HepG2 (cell line): ENCODE results near the gene NYAP1. TPM values are rescaled to one million over a fixed set of nuclear protein-coding genes. Genes with fewer than 3 reads are reported as not detected.

Source experiments
- CBX1 ChIP-seq: IDR thresholded peaks from one replicate; pipeline ENCODE4 v1.6.1; 2016; ENCODE audit warnings: antibody characterized with exemption, low read depth
- ERF ChIP-seq: IDR thresholded peaks from 2 replicates; pipeline ENCODE4 v1.6.1; 2018; ENCODE audit warnings: missing biosample characterization, missing genetic modification reagents
- HNF1B ChIP-seq: sonication (generic); formaldehyde crosslinking; IDR thresholded peaks from 2 replicates; pipeline ENCODE4 v1.5.1; 2020; ENCODE audit warnings: mild to moderate bottlenecking, moderate library complexity, missing genetic modification reagents
- KLF6 ChIP-seq: IDR thresholded peaks from 2 replicates; pipeline ENCODE4 v1.8.0; 2016; ENCODE audit warnings: missing biosample characterization, missing genetic modification reagents
- POLR2AphosphoS5 ChIP-seq: IDR thresholded peaks from 2 replicates; pipeline ENCODE4 v1.6.1; 2012; ENCODE audit warnings: low read depth, low read length
- RBM39 ChIP-seq: fragments of 200-400 bp; formaldehyde crosslinking; IDR thresholded peaks from one replicate; pipeline ENCODE4 v1.6.1; 2018; ENCODE audit warnings: antibody characterized with exemption, mild to moderate bottlenecking, low read depth, low read length; ENCODE audit not compliant: poor library complexity, severe bottlenecking
- THAP9 ChIP-seq: sonication (generic); formaldehyde crosslinking; IDR thresholded peaks from 2 replicates; pipeline ENCODE4; 2020; ENCODE audit warnings: missing genetic modification reagents, mild to moderate bottlenecking, borderline replicate concordance
- ZFP91 ChIP-seq: sonication (generic); formaldehyde crosslinking; IDR thresholded peaks from 2 replicates; pipeline ENCODE4 v1.9.0; 2022; ENCODE audit warnings: missing genetic modification reagents, mild to moderate bottlenecking, borderline replicate concordance
- ZNF563 ChIP-seq: sonication (generic); formaldehyde crosslinking; IDR thresholded peaks from 2 replicates; pipeline ENCODE4 v1.8.0; 2022; ENCODE audit warnings: mild to moderate bottlenecking, moderate library complexity, missing genetic modification reagents
- polyA plus RNA-seq, 8 experiments: library from polyadenylated mRNA; depleted of rRNA in 3 of 8; stranded (reverse) in 7 of 8; unstranded in 1 of 8; fragments of >200 nt; fragmentation: Illumina TruSeq in 4 of 8; extraction: Trizol in 4 of 8; gene quantifications; 2 replicates each; pipeline versions ENCODE4 v1.2.1 to v1.2.3, GENCODE V29; 2011 to 2016; ENCODE audit warnings: low read depth in 4 of 8, missing spikeins in 1 of 8, mixed read lengths in 1 of 8; ENCODE audit not compliant: insufficient read depth in 1 of 8
- total RNA-seq, 5 experiments: library from RNA; depleted of rRNA; stranded (reverse); fragments of >200 nt; fragmentation: Illumina TruSeq; extraction: Trizol; gene quantifications; 2 replicates each; pipeline ENCODE4 v1.2.3, GENCODE V29; 2016; ENCODE audit warnings: low read depth in 1 of 5
- TF ChIP-seq, protein P1 (sequence below): IDR thresholded peaks from 2 replicates; pipeline ENCODE4 v1.6.1; 2018; ENCODE audit warnings: missing genetic modification reagents
- TF ChIP-seq, protein P2 (sequence below): IDR thresholded peaks from 2 replicates; pipeline ENCODE4 v1.4.0; 2020; ENCODE audit warnings: mild to moderate bottlenecking, missing genetic modification reagents

NYAP1 gene
- total and polyA plus RNA-seq, 2 of the 13 experiments (the other 11 are each of a cell fraction or from before 2014, with no cell fraction given), result 0.15 to 0.46 TPM

- TF ChIP-seq KLF6 (CRISPR knock-in tag) (no peak), ZFP91 (no peak), RBM39 (no peak), THAP9 (no peak), CBX1 (no peak), HNF1B (CRISPR knock-in tag) (no peak), ZNF563 (CRISPR knock-in tag) (no peak), POLR2AphosphoS5 (peak; percentile 45), ERF (CRISPR knock-in tag) (0 out of 2 replicates have a peak, but pooled peaks have one; percentile 43)
- TF ChIP-seq, protein P1, sequence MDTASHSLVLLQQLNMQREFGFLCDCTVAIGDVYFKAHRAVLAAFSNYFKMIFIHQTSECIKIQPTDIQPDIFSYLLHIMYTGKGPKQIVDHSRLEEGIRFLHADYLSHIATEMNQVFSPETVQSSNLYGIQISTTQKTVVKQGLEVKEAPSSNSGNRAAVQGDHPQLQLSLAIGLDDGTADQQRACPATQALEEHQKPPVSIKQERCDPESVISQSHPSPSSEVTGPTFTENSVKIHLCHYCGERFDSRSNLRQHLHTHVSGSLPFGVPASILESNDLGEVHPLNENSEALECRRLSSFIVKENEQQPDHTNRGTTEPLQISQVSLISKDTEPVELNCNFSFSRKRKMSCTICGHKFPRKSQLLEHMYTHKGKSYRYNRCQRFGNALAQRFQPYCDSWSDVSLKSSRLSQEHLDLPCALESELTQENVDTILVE (CRISPR knock-in tag), result no peak
- TF ChIP-seq, protein P2, sequence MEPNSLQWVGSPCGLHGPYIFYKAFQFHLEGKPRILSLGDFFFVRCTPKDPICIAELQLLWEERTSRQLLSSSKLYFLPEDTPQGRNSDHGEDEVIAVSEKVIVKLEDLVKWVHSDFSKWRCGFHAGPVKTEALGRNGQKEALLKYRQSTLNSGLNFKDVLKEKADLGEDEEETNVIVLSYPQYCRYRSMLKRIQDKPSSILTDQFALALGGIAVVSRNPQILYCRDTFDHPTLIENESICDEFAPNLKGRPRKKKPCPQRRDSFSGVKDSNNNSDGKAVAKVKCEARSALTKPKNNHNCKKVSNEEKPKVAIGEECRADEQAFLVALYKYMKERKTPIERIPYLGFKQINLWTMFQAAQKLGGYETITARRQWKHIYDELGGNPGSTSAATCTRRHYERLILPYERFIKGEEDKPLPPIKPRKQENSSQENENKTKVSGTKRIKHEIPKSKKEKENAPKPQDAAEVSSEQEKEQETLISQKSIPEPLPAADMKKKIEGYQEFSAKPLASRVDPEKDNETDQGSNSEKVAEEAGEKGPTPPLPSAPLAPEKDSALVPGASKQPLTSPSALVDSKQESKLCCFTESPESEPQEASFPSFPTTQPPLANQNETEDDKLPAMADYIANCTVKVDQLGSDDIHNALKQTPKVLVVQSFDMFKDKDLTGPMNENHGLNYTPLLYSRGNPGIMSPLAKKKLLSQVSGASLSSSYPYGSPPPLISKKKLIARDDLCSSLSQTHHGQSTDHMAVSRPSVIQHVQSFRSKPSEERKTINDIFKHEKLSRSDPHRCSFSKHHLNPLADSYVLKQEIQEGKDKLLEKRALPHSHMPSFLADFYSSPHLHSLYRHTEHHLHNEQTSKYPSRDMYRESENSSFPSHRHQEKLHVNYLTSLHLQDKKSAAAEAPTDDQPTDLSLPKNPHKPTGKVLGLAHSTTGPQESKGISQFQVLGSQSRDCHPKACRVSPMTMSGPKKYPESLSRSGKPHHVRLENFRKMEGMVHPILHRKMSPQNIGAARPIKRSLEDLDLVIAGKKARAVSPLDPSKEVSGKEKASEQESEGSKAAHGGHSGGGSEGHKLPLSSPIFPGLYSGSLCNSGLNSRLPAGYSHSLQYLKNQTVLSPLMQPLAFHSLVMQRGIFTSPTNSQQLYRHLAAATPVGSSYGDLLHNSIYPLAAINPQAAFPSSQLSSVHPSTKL (CRISPR knock-in tag), result peak; percentile 42; the same call in 1 of the 2 replicates
- TF ChIP-seq, all 625 proteins: peak for 71
Observed at GRCh38 chr7:100544386-100544785, 60.7 kb downstream of the NYAP1 start (continued).
